Stimulated activated CD4-positive, alpha-beta T cell treated with anti-CD3 and anti-CD28 coated beads, Interleukin-1b, Interleukin-23, amount 100 ng/mL, for 48 hours (primary cell): ENCODE results near the gene KRTAP10-7.
A peak's percentile ranks its signal among the peaks of the same experiment; 100 is the strongest.
"Not testable (repeated sequence)": the region's sequence is repeated elsewhere in the genome, so short reads cannot be mapped to it uniquely, and the experiment has no call there.

Source experiments
- DNase-seq: peaks from one replicate; pipeline ENCODE4 v3.0.0-alpha.2; 2020

KRTAP10-7 gene

GRCh38 chr21:44612669-44613229 is 12.4 kb downstream of the KRTAP10-7 start:
- DNase-seq = no peak

DNA sequence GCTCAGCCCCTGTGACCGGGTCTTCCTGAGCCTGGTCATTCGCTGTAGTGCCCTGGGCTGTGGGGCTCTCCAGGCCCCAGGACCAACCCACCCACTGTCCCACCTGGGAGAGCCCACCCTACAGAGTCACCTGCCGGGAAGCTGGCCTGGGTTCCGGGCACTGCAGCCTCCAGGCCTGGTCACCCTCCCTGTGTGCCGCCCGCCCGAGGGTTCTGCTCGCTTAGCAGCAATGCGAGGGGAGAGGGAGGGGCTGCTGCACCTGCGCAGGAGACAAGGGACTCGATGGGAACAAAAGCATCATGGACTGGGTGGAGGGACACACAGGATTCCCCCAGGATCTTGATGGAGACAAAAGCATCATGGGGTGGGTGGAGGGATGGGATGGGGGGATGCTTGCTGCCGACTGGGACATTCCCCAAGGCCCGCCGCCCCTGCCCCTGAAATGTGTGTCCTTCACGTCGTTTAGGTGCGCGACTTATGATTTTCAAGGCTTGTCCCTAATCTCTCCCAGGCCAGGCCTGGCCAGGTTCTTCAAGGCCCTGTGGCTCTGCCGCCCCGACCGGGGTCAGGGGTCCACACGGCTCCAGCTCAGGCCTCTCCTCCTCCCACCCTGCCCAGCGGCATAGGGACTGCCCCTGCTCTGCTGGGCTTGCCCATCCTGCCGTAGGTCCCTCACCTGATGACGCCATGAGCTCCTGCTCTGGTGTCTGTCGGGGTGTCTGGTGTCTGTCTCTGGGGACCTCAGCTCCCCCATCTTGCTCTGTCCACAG is 13.2 kb downstream of the KRTAP10-7 start:
- no peak for DNase-seq

DNA sequence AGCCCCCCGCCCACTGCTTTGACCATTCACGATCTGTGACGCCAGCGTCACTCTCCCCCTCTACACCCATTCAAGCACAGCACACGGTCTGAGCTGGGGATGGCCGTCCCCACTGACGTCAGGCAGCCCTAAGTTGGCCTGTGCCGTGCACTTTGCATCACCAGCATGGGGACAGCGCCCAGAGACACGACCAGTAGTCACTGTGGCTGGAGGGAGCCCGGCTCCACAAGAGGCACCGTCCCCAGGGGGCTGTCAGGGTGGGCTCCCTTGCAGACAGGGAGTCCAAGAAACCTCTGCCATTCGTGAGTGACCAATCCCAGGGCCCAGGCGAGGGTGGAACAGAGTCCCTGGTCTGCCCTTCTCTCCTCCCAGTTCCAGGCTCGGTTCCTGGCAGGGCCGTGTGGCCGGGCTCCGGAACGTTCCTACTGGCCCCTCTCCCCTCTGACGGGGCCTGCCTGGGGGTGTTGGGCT is 13.8 kb downstream of the KRTAP10-7 start:
- DNase-seq = no peak

DNA sequence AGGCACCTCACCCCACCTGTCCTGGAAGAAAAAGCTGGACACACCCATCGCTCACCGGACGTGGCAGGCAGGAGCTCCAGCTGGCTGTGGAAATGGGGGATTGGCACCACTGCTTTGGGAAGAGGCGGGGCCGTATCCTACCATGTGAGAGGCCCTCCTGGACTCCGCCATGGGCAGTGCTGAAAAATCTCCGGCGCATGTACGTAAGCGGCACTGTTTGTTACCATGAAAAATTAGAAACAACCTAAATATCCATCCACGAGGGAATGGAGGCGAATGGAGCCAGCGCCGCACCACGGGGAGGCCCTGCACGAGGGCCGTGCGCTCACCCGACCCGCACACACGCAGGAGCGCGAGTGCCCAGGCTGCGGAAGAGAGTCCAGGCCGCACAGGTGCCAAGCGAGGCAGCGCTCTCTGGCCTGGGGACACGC is 14.6 kb downstream of the KRTAP10-7 start:
- DNase-seq = no peak

DNA sequence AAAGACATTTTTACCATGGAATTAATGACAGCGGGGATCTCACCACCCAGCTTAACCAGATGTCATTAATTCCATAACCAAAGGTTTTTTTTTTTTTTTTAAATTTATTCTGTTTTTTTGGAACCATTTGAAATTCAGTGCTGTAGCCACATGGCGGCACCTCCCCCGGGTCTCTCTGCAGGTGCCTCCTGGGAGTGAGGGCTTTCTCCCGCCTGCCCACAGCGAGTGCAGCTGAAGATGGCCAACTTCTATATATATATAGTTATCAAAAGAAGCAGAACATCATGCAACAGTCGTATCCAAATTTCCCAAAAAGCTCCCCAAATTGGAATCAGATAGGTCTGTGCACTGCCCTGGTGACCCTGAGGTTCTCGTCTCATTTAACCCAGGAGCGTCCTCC is 15.1 kb downstream of the KRTAP10-7 start:
- no peak for DNase-seq

DNA sequence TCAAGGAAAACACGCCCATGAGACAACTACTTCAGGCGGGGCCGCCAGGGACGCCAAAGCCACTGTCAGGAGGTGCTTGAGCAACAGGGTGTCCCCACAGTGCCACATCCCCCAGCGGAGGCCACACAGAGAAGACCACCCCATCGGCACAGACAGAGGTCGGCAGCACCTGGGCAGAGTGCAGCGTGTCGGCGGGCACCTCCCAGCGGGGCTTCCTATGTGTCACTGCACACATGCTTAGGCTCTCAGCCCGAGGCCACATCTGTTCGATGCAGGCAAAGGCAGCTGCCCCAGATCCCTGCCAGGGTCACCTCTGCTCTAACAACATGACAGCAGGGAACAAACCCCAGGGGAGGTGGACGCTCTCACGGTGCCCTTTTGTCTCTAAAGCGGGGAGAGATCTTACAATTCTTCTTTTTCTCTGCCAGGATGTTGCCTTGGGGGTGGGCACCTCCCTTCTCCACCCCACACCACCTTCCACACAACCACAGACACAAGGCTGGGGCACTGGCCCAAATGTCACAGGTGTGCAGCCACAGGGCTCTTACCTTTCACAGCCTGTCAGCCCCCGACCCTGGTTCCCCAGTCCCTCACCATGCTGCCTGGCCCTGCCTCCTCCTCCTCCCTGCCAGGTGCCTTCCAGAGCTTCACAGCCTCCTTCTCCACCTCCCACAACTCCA is 15.7 kb downstream of the KRTAP10-7 start:
- no peak for DNase-seq

DNA sequence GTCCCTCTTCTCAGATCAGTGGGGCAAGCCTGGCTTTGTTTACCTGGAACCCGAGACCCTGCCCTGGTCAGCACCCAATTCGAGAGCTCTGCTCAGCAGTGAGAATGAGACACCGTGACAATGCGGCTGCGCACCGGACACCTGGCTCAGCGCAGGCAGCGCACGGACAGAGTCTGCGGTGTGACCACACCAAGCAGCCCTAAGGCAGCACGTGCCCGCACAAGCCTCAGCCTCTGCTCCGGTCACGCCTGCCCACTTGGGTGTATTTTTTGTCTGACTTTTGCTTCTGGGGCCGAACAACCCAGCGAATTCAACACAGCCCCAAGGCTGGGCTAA is 16.2 kb downstream of the KRTAP10-7 start:
- no peak for DNase-seq

DNA sequence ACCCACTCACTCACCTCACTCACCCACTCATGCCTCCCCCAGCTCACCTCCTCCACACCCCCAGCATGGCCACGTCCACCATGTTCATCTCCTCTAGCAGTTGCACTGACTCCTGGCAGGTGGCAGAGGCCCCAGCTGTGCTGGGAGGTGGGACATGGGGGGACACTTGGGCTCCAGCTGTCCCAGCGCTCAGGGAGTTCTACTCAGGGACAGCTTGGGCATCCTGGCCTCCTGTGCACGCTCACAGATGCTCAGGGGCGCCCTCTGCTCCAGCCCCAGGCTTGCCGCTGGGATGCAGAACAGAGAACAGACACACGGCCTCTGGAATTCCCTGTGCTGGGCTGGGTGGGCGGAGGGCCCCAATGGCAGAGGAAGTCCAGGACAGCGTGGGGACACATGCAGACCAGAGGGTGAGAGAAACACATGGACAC is 16.7 kb downstream of the KRTAP10-7 start:
- no peak for DNase-seq

DNA sequence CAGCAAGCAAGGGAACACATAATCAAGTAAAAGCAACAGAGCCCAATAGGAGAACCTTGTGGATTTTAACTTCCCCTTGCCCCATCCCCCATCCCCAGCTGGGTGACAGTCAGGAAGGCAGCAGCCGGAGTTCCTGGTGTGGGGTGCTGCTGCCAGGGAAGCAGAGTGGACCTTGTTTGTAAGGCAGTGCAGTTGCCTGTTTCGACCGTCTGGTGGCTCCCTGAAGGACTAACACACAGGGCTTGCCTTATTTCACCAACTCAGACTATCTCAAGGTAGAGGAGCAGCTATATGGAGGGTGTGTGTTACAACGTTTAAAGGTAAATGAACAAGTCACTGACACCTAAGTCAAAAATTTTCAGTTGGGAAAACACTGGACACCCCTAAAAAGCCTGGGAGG is 18.1 kb downstream of the KRTAP10-7 start:
- no peak for DNase-seq

DNA sequence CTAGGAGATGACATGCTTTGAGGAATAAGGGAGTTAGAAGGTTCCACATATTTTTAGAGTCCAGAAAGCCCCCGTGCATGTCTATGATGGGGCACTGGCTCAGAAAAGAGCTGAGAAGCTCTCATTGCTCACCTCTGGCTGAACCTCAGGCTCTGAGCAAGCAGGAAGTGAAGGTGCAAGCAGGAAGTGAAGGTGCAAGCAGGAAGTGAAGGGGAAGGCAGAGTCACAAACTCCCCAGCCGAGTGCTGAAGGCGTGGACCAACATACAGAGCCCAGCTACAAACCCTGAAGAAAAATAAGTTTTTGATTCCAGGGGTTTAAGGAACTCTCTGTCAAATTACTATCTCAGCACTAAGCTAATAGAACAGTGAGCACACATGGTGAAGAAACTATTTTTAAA is 18.5 kb downstream of the KRTAP10-7 start:
- peak; percentile 62 for DNase-seq

GRCh38 chr21:44619886-44620285 is 19.5 kb downstream of the KRTAP10-7 start:
- no peak for DNase-seq

- DNase-seq = no peak
Observed at GRCh38 chr21:44623575-44623974, 23.2 kb downstream of the KRTAP10-7 start.

DNA sequence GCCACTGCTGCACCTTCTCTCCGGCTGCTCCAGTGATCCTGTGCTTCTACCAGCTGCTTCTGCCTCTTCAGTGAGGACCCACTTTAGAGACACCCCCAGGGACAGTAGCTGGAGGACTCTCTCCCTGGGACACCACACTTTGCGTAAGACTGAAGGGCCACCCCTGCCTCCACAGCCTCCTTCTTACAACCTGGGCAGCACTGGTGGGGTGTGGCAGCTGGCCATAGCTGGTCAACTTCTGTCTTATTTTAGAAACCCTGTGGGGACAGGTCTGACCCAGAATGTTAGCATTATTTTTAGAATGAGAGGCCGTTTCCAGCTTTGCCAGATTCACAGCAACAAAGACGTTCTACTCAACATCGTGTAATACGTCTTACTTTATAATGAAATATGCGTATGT is 25.4 kb downstream of the KRTAP10-7 start:
- DNase-seq = no peak

DNA sequence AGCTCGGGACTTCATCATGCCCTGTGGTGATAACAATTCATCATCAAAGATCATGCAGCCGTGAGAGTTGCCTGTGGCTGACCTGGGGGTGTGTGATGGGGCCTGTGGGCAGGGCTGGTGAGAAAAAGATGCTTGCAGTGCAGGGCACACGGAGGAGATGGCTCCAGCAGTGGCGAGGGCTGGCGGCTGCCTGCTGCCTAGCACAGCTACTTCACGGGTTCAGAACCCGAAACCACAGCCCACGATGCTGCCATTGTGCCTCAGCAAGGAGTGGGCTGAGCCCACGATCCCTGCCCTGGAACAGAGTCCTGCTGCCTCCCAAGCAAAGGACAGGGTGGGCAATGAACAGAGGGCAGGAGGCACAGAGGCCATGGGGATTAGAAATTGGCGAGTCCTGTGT is 25.9 kb downstream of the KRTAP10-7 start:
- no peak for DNase-seq

DNA sequence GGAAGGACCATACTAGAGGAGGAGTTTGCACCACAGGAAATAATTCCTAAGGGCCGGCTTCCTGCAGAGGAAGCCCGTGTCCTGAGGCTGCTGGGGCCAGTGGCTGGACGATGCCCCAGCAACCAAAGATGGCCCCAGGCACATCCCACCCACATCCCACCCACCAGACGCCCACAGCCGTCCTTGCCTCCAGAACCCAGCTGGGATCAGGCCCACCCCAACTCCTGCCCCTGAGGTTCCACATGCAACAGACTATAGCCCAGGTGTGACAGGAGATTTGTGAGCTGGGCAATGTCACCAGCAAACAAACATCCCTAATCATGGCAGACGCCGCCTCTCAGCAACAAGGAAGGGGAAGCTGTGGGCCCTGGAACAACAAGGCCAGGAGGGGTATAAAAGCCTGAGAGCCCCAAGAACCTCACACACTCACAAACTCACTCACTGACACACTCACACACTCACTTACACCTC is 26.3 kb downstream of the KRTAP10-7 start, which contains the start of gene KRTAP10-9:
KRTAP10-9 (plus strand) TSS at position 421 of the 471 bp plus-strand sequence. CDS start 79 bp downstream, outside the sequence.
- DNase-seq = no peak

GRCh38 chr21:44627181-44627822 is 26.9 kb downstream of the KRTAP10-7 start:
- DNase-seq = not testable (repeated sequence)

DNA sequence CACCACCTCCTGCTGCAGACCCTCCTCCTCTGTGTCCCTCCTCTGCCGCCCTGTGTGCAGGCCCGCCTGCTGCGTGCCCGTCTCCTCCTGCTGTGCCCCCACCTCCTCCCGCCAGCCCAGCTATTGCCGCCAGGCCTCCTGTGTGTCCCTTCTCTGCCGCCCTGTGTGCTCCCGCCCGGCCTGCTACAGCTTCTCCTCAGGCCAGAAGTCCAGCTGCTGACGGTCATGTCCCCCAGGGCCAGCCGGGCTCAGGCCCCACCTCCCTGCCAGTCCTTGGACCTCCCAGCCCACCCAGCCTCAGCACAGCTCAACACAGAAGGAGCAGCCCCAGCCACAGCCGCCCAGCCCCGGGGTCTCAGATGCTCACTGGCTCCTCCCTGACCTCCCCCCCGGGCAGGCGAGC is 27.4 kb downstream of the KRTAP10-7 start:
- DNase-seq = not testable (repeated sequence)

DNA sequence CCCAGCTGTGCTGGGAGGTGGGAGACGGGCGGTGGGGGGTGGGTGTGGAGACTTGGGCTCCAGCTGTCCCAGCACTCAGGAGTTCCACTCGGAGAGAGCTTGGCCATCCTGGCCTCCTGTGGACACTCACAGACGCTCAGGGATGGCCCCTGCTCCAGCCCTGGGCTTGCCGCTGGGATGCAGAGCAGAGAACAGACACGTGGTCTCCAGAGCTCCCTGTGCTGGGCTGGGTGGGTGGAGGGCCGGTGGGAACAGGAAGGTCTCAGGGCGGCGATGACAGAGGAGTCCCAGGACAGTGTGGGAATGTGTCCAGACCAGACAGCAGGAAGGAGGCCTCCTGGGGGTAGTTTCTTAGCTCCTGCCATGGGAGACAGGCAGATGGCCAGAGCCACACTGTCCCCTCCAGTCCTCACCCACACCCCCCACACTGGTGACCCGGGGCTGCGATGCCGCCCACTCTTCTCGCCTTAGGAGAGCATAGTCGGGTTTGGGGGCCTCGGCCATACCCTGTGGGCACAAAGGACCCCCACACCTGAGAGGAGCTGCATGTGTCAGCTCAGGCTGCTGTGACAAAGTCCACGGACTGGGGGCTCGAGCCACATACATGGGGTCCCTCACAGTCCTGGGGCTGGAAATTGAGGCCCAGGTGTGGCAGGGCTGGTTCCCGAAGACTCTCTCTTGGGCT is 28.5 kb downstream of the KRTAP10-7 start:
- DNase-seq = no peak

GRCh38 chr21:44630440-44630839 is 30.0 kb downstream of the KRTAP10-7 start:
- no peak for DNase-seq

GRCh38 chr21:44632067-44632466 is 31.7 kb downstream of the KRTAP10-7 start:
- no peak for DNase-seq

DNA sequence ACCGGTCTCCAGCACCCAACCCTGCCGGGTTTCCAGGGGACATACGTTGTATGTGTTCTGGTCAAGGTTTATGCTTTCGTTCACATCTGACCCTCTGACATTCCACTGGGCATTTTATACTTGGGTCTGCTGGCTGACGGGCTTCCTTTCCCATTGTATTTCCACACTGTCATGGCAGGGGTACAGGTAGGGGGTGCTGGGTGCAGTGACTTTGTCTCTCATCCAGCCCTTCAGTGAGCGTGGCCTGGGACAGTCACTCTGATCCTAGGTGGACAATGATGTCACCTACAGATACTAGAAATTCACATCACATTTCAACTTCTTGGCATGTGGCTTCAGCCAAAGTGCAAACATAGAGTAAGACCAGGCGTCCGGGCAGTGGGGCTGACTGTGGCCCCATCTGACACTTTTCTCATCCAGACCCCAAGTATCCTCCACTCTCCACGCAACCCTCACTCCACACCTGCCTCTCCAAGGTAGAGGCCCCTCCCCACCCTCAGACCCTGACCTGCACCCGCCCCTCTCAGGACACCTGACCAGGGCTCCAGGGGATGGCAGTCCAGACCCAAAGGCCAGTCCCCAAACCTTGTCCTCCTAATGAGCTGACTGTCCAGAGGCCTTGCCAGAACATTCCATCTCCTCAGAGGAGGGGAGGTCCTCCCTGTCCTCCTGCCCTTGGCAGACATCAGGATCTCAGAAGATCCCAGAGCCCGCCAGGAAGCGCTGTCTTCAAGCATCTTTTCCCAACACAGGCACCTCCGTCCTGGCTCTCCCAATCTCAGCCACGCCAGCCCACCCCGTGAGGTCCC is 36.0 kb downstream of the KRTAP10-7 start:
- no peak for DNase-seq
